NOMO-1 treated with dmso at 0.1 percent for 144 hours (cell line): ENCODE results near the gene FGF22.
"Not testable (repeated sequence)": the region's sequence is repeated elsewhere in the genome, so short reads cannot be mapped to it uniquely, and the experiment has no call there.

ENCODE experiments used
- DNase-seq: peaks from one replicate; lab custom pipeline; 2025; ENCODE audit not compliant: unreplicated experiment; lab: John Stamatoyannopoulos, UW

FGF22 gene

GRCh38 chr19:607301-608154, 32.2 kb upstream of the FGF22 start:
- DNase-seq, result no peak

GRCh38 chr19:608155-609003, 31.3 kb upstream of the FGF22 start:
- no peak for DNase-seq

- no peak for DNase-seq
Observed at GRCh38 chr19:609004-609346, 30.7 kb upstream of the FGF22 start.

GRCh38 chr19:610071-610800, 29.4 kb upstream of the FGF22 start:
- no peak for DNase-seq

GRCh38 chr19:610801-611480, 28.7 kb upstream of the FGF22 start:
- DNase-seq, result no peak

- DNase-seq, result no peak
Observed at GRCh38 chr19:611481-611868, 28.2 kb upstream of the FGF22 start.

GRCh38 chr19:612941-613340, 26.7 kb upstream of the FGF22 start:
- no peak for DNase-seq

- DNase-seq, result no peak
Observed at GRCh38 chr19:613732-614567, 25.7 kb upstream of the FGF22 start.

GRCh38 chr19:615619-616018, 24.1 kb upstream of the FGF22 start:
- DNase-seq, result no peak

GRCh38 chr19:616062-616700, 23.5 kb upstream of the FGF22 start:
- DNase-seq, result no peak

GRCh38 chr19:616747-617526, 22.7 kb upstream of the FGF22 start:
- DNase-seq, result no peak

- no peak for DNase-seq
Observed at GRCh38 chr19:617551-618246, 22.0 kb upstream of the FGF22 start.

GRCh38 chr19:618247-618619, 21.4 kb upstream of the FGF22 start:
- no peak for DNase-seq

GRCh38 chr19:618674-619285, 20.9 kb upstream of the FGF22 start:
- no peak for DNase-seq

GRCh38 chr19:619286-620002, 20.2 kb upstream of the FGF22 start:
- DNase-seq, result no peak

- no peak for DNase-seq
Observed at GRCh38 chr19:620166-620862, 19.4 kb upstream of the FGF22 start.

GRCh38 chr19:621191-621590, 18.5 kb upstream of the FGF22 start:
- DNase-seq, result not testable (repeated sequence)
